ENCODE results near the gene PHLDA3. TPM values are rescaled to one million over a fixed set of nuclear protein-coding genes. Genes with fewer than 3 reads are reported as not detected.
"Not testable (repeated sequence)": the region's sequence is repeated elsewhere in the genome, so short reads cannot be mapped to it uniquely, and the experiment has no call there.

Gene PHLDA3
- total RNA-seq, 2 donors from 2014 or later, result 10.7 to 25.6 TPM

DNA sequence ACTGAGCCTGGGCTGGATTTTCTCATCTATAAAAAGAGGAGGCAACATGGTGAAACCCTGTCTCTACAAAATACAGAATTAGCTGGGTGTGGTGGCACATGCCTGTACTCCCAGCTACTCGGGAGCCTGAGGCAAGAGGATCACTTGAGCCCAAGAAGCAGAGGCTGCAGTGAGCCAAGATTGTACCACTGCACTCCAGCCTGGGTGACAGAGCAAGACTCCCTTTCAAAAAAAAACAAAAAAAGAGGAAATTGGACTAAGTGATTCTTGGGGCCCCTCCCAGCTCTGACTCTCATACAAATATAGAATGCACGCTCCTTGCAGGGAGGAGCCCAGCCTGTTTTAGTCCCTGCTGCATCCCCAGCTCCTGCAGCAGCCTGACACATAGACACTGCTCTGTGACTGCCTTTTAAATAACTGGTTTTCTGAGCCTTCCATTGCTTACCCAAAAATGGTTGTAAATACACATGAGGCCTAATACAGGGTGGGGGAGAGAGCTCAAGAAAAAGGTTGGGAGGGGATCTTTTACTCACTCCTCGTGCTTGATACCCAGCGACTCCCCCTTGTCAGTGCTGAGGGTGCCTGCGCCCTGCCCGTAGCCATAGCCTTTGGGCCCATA, 20.8 kb upstream of the PHLDA3 start:
- ATAC-seq (replicated peaks in 1 of 2) (no peak), DNase-seq (no peak)
- Mint-ChIP-seq H3K27me3 (ENCODE audit: low read depth) (no peaks in the 10 kb centered on the region), H3K4me3 (no peak overlapping the region), H3K4me1 (ENCODE audit: low read depth) (no peaks in the 10 kb centered on the region), H3K36me3 (ENCODE audit: insufficient read depth in 2 of 2) (peaks cover 4 to 8% of the 10 kb centered on the region in 2 donors), H3K9me3 (no peaks in the 10 kb centered on the region), H3K27ac (no peak overlapping the region)

DNA sequence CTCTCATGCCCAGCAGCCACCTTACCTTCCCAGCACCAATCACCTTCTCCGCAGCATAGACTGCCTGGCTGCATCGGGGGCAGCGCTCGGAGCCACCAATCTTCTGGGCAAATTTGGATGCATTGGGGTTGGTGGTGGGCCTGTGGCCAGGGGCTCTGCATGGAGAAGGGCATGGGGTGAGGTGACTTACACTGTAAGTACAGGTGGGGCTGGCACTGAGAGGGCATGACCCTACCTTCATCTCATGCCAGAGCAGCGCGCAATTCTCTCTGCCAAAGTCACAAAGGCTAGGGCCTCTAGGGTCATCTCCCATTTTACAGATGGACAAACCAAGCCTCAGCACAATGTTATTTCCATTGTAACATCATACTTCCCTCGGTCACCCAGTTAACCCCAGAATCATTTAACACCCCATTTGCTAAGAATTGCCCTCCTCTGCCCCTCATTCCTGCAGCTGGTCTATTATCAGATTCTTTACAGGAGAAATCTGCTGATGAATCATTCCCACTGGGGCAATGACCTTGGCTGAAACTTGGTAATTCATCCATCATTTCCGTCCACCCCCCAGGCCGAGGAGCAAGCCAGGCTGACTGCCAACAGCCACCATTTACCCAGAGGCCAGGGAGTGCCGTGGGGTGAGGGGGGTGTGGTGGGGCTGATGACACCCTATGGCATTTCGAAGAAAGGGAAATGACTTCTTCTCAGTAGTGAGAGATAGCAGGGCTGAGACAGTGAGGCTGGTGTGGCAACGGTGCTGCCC, 20.0 kb upstream of the PHLDA3 start:
- Mint-ChIP-seq H3K36me3 (ENCODE audit: insufficient read depth in 2 of 2) (peaks cover 2 to 6% of the 10 kb centered on the region in 2 donors), H3K27ac (no peak overlapping the region), H3K4me1 (ENCODE audit: low read depth) (no peaks in the 10 kb centered on the region)

DNA sequence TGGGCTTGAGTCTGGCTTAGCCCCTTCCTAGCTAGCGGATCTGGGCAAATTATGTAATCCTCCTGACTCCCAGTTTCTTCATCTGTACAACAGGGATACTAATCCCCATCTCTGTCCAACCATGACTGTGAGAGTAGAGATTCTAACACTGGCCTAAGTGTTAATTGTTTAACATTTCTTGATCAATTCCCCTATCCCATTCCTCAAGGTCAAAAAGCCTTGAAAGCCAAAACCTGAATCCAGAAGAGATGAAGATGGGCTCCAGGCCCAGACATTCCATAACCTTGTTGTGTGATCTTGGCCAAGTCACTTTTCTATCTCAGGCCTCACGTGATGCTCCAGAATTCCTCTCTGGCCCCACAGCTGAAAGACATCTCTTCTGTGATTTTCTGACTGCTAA, 18.8 kb upstream of the PHLDA3 start:
- ATAC-seq (replicated peaks in 1 of 2) (no peak), DNase-seq (no peak)
- H3K27ac Mint-ChIP-seq, result no peak overlapping the region
- H3K27me3 Mint-ChIP-seq (ENCODE audit: low read depth), result no peaks in the 10 kb centered on the region
- peaks cover 1% of the 10 kb centered on the region for H3K4me1 Mint-ChIP-seq (ENCODE audit: low read depth)
- H3K36me3 Mint-ChIP-seq (ENCODE audit: insufficient read depth in 2 of 2), result peaks cover 0 to 2% of the 10 kb centered on the region in 2 donors
- no peaks in the 10 kb centered on the region for H3K9me3 Mint-ChIP-seq
- no peak overlapping the region for H3K4me3 Mint-ChIP-seq

More for the DNA sequence above, 20.0 kb upstream of the PHLDA3 start:
- no peaks in the 10 kb centered on the region for H3K27me3 Mint-ChIP-seq (ENCODE audit: low read depth)
- DNase-seq (no peak), ATAC-seq (replicated peaks in 1 of 2) (no peak)
- H3K4me3 Mint-ChIP-seq, result no peak overlapping the region
- no peaks in the 10 kb centered on the region for H3K9me3 Mint-ChIP-seq

DNA sequence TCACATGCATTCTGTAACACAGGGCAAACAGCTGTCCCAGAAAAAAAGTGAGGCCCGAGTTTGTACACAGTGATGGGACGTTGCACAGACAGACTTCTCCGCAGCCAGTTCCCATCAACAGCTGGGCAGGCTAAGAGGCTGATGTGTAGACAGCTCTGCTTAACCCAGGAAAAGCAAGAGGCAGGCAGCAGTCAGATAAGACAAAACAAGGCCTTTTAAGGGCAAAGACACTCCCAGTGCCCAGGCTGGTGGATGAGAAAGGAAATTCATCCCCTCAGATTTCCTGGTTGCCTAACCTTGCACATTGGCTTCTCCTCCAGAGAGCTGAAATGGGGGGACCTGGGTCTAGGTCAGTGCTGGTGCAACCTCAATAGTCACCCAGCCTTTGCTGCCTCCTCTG, 17.2 kb upstream of the PHLDA3 start:
- no peaks in the 10 kb centered on the region for H3K9me3 Mint-ChIP-seq
- ATAC-seq (replicated peaks in 1 of 2) (no peak), DNase-seq (no peak)
- peaks cover 14% of the 10 kb centered on the region for H3K4me1 Mint-ChIP-seq (ENCODE audit: low read depth)
- no peak overlapping the region for H3K27ac Mint-ChIP-seq
- H3K36me3 Mint-ChIP-seq (ENCODE audit: insufficient read depth in 2 of 2), result no peaks in the 10 kb centered on the region
- no peak overlapping the region for H3K4me3 Mint-ChIP-seq
- peaks cover 4% of the 10 kb centered on the region for H3K27me3 Mint-ChIP-seq (ENCODE audit: low read depth)

DNA sequence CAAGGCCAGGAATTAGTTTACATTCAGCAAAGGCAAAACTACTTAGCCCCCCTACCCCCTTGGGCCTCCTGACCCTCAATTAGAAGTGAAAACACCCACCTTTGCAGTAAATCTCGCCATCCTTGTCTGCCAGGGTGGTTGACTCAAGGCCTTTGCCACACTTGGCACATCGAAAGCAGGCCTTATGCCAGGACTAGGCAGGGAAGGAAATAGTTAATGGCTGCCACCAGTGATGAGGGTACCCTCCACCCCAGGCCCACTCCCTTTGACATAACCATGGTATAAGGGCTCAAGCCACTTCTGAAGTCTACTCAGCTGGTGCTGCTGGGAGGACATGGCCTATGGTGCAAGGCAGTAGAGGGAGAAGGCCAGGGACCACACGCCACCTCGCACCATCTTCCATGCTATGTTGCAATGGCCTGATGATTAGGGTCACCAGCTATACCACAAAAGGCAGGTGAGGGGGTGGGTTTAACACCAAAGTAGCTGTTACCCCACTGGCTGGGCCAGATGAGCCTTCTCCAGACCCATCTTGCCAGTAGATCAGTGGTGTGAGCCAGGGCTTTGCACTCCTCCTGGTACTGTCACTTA, 16.3 kb upstream of the PHLDA3 start:
- DNase-seq, result no peak
- Mint-ChIP-seq H3K4me3 (no peak overlapping the region), H3K36me3 (ENCODE audit: insufficient read depth in 2 of 2) (no peaks in the 10 kb centered on the region), H3K4me1 (ENCODE audit: low read depth) (peaks cover 21% of the 10 kb centered on the region), H3K27me3 (ENCODE audit: low read depth) (peaks cover 9% of the 10 kb centered on the region), H3K9me3 (no peaks in the 10 kb centered on the region), H3K27ac (no peak overlapping the region)
- ATAC-seq (replicated peaks in 1 of 2), result no peak

DNA sequence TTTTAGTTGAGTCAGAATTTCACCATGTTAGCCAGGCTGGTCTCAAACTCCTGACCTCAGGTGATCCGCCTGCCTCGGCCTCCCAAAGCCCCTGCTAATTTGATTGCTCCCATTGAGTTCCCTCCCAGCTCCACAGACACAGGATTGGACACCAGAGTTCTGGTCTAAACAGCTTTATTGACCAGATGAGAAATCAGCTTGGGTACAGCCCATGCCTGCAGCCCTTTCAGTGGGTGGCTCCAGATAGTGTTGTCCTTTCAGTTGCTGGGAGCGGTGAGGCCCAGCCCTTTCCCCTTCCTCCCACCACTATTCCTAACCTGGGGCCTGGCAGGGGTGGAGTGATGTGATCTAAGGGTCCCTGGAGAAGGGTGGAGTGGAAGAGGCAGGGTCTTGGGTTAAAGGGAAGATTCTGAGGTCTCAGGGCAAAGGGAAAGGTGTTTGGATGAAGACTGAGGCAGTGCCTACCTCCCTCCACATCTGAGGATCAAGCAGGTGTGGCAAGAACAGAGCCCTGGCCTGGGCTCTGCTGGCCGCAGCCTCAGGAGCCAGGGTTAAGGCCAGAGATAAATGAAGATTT, 14.5 kb upstream of the PHLDA3 start:
- Mint-ChIP-seq H3K4me3 (no peak overlapping the region), H3K4me1 (ENCODE audit: low read depth) (peaks cover 21% of the 10 kb centered on the region), H3K9me3 (no peaks in the 10 kb centered on the region), H3K27me3 (ENCODE audit: low read depth) (peaks cover 9% of the 10 kb centered on the region), H3K27ac (no peak overlapping the region), H3K36me3 (ENCODE audit: insufficient read depth in 2 of 2) (no peaks in the 10 kb centered on the region)
- ATAC-seq (replicated peaks in 1 of 2), result no peak
- no peak for DNase-seq

DNA sequence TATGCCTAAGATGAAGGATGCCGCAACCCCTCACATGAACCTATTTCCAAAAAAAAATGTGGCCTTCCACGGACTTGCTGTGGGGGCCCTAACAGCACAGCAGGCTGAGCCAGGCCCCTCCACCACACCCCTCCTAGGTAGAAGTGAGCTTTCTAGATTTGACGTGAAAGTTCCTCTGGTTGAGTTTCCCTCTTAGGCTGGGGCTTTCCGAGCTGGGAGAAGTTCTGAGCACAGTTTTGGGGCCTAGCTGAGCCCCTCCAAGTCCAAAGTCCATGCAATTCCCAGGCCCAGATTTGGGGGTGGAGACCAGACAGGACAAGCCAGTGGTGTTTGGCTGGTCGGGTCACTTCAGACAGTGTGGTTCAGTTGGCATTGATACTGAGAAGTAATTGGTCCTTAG, 13.8 kb upstream of the PHLDA3 start:
- H3K4me3 Mint-ChIP-seq, result peak overlapping the region; percentile 25 to 41
- DNase-seq (no peak), ATAC-seq (replicated peaks in 1 of 2) (no peak)
- peaks cover 21% of the 10 kb centered on the region for H3K4me1 Mint-ChIP-seq (ENCODE audit: low read depth)
- H3K9me3 Mint-ChIP-seq, result no peaks in the 10 kb centered on the region
- H3K27me3 Mint-ChIP-seq (ENCODE audit: low read depth), result peaks cover 9% of the 10 kb centered on the region
- no peak overlapping the region for H3K27ac Mint-ChIP-seq
- no peaks in the 10 kb centered on the region for H3K36me3 Mint-ChIP-seq (ENCODE audit: insufficient read depth in 2 of 2)

DNA sequence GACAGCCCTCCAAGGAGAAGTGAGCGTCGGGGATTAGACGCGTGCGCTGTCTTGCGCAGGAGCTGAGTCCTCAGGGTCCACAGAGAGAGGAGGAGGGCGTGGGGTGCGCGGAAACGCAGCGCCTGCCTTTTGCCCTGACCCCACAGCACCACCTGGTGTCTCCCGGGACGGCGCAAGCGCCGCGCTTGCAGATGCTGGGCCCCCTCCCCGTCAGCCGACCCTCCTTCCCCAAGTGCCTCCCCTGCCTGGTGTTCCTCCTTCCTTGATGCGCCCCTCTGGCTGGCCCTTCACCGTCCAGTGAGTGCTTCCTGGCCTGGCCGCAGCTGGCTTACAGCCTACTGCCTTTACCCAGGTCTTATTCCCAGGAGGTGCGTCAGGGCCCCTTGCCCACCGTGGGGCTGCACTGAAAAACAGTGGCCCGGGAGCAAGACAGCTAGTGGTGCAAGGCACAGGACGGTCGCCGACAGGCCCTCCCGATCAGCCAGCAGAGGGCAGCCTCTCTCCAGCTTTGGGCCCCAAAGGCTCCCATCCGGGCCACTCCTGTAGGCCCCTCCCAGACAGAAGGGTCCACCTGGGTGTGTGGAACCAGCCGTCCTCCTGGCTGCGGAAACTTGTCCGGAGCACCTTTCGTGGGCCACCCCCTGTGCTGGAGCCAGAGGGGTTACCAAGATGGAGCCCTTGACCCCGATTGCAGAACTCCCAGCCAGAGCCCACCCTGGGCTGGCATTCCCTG, 12.9 kb upstream of the PHLDA3 start:
- Mint-ChIP-seq H3K9me3 (no peaks in the 10 kb centered on the region), H3K36me3 (ENCODE audit: insufficient read depth in 2 of 2) (no peaks in the 10 kb centered on the region), H3K4me1 (ENCODE audit: low read depth) (peaks cover 21% of the 10 kb centered on the region), H3K27me3 (ENCODE audit: low read depth) (peaks cover 9% of the 10 kb centered on the region), H3K27ac (no peak overlapping the region), H3K4me3 (peak overlapping the region; percentile 82 to 83)
- DNase-seq (peak; percentile 84 to 85), ATAC-seq (replicated peaks in 1 of 2) (peak; percentile 85 to 91)

DNA sequence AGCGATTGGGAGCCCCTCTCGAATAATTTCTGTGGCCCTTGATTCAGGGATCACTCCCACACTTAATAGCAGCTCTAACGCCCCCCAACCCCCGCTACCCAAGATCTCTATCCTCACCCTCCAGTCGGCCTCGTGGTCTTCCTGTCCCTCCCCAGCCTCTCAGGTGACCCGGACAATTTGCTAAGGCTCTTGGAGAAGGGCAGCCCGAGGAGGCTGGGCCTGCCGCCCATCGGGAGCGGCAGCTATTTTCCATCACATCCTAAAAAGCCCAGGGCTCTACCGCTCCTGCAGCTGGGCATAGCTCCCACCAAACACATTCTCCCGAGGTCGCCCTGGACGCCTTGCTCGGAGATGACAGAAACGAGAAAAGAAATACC, 12.0 kb upstream of the PHLDA3 start:
- no peak for DNase-seq
- peaks cover 25% of the 10 kb centered on the region for H3K4me1 Mint-ChIP-seq (ENCODE audit: low read depth)
- H3K4me3 Mint-ChIP-seq, result peak overlapping the region; percentile 82 to 83
- peak overlapping the region; percentile 16 for H3K27ac Mint-ChIP-seq
- peaks cover 15% of the 10 kb centered on the region for H3K27me3 Mint-ChIP-seq (ENCODE audit: low read depth)
- no peaks in the 10 kb centered on the region for H3K9me3 Mint-ChIP-seq
- no peaks in the 10 kb centered on the region for H3K36me3 Mint-ChIP-seq (ENCODE audit: insufficient read depth in 2 of 2)
- ATAC-seq (replicated peaks in 1 of 2), result no peak

DNA sequence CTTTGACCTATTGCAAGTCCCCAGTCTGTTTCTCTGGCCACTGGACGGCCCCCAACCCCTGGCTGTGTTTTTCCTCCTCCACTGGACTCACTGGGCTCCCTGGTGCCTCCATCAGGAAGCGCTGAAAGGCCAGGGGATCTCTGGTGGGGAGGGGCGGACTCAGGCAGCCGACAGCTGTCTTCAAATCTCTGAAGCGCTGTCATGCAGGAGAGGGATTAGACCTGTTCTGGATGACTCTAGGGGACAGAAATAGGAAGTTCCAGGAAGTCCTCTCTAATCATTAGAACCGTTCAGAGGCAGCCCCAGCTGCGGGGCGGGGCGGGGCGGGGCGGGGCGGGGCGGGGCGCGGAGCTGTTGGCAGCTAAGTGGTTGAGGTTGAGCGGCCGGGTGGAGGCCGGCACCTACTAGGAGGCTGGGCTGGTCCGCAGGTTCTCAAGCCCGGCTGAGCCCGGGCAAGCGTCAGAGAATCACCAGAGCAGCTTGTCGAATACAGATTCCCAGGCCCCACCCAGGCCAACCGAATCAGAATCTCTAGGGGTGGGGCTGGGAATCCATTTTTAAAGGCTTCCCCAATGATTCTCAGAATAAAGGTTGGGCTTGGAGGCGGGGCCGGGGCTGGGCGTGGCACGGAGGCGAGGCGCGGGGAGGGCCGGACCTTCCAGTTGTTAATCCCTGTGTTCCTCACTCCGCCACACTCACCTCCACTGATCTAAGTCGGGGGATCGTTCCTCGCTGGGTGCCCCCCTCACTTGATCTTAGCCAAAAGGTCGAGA, 11.4 kb upstream of the PHLDA3 start:
- Mint-ChIP-seq H3K4me1 (ENCODE audit: low read depth) (peaks cover 25% of the 10 kb centered on the region), H3K9me3 (no peaks in the 10 kb centered on the region), H3K36me3 (ENCODE audit: insufficient read depth in 2 of 2) (no peaks in the 10 kb centered on the region), H3K27me3 (ENCODE audit: low read depth) (peaks cover 15% of the 10 kb centered on the region), H3K4me3 (peak overlapping the region; percentile 82 to 83), H3K27ac (no peak overlapping the region)
- ATAC-seq (replicated peaks in 1 of 2) (peak; percentile 56 to 60), DNase-seq (peak; percentile 69 to 70)

DNA sequence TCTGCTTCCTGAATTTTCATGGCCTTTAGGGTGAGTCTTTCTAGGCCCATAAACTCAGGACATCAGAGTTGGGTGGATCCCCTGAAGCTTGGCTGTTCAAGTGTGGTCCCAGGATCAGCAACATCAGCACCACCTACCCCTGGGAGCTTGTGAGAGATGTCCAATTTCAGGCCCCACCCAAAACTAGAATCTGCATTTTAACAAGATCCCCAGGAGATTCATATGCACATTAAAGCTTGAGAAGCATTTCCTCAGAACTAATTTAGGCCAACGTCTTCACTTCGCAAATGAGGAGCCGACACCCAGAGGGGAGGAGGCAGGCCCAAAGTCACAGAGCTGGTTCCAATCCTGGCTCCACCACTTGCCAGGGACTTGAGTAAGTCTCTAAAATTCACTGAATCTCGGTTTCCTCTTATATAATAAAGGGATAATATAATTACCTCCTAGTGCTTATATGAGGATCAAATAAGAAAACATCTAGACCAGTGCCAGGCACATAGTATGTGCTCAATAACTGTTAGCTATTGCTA, 10.3 kb upstream of the PHLDA3 start:
- no peak for ATAC-seq (replicated peaks in 1 of 2)
- Mint-ChIP-seq H3K4me3 (no peak overlapping the region), H3K27ac (no peak overlapping the region), H3K9me3 (no peaks in the 10 kb centered on the region), H3K4me1 (ENCODE audit: low read depth) (peaks cover 25% of the 10 kb centered on the region), H3K27me3 (ENCODE audit: low read depth) (peaks cover 17% of the 10 kb centered on the region), H3K36me3 (ENCODE audit: insufficient read depth in 2 of 2) (no peaks in the 10 kb centered on the region)
- no peak for DNase-seq

DNA sequence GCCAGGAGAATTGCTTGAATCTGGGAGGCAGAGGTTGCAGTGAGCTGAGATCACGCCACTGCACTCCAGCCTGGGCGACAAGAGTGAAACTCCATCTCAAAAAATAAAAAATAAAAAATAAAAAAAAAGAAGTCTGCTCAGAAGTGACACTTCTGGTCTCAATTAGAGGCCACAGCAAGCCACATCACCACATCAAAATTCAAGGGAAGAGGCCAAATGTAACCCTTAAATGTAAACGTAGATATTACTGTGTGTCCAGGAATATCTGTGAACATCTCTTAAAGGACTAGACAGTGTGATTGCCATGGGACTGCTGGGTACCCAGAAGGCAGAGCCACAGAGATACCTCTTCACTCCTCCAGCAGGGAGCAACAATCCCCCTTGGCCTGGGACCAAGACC, 9.7 kb upstream of the PHLDA3 start:
- not testable (repeated sequence) for H3K9me3 Mint-ChIP-seq; ATAC-seq (replicated peaks in 1 of 2); H3K4me3 Mint-ChIP-seq

More for the DNA sequence above, 9.7 kb upstream of the PHLDA3 start:
- peaks cover 23% of the 10 kb centered on the region for H3K27me3 Mint-ChIP-seq (ENCODE audit: low read depth)
- not testable (repeated sequence) for H3K27ac Mint-ChIP-seq; H3K36me3 Mint-ChIP-seq (ENCODE audit: insufficient read depth in 2 of 2); DNase-seq
- peaks cover 25% of the 10 kb centered on the region for H3K4me1 Mint-ChIP-seq (ENCODE audit: low read depth)

All from activated T-cell treated with anti-CD3 and anti-CD28 coated beads, Interleukin-2, amount 50 U/mL, for 72 hours (primary cell).